Mesothelial cell of epicardium (in vitro differentiated cells): ENCODE measurements around the gene ILKAP. TPM values are rescaled to one million over a fixed set of nuclear protein-coding genes. Genes with fewer than 3 reads are reported as not detected.

Source experiments
- DNase-seq, 2 experiments: peaks; one replicate each; pipeline ENCODE4 v3.0.0; 2021; ENCODE audit warnings: low spot score in 2 of 2; ENCODE audit not compliant: unreplicated experiment in 2 of 2
- H3K27ac Mint-ChIP-seq: 2 replicates; pipeline ENCODE4 v1.8.0; 2021; ENCODE audit warnings: mixed read lengths
- H3K27me3 Mint-ChIP-seq: 2 replicates; pipeline ENCODE4 v1.8.0; 2021; ENCODE audit warnings: low read depth, mixed read lengths
- H3K36me3 Mint-ChIP-seq: 2 replicates; pipeline ENCODE4 v1.8.0; 2021; ENCODE audit warnings: mixed read lengths
- H3K4me1 Mint-ChIP-seq: 2 replicates; pipeline ENCODE4 v1.8.0; 2021; ENCODE audit warnings: mixed read lengths
- H3K4me3 Mint-ChIP-seq: 2 replicates; pipeline ENCODE4 v1.8.0; 2021; ENCODE audit warnings: mild to moderate bottlenecking, moderate library complexity, mixed read lengths
- H3K9me3 Mint-ChIP-seq: 2 replicates; pipeline ENCODE4 v1.8.0; 2021; ENCODE audit warnings: mixed read lengths
- total RNA-seq: library from RNA; stranded (reverse); gene quantifications from 3 replicates; pipeline ENCODE4 v1.2.1, GENCODE V29; 2021
- TF ChIP-seq, protein P1 (sequence below): fragments of 200-600 bp; sonication (generic); IDR thresholded peaks from one replicate; pipeline ENCODE4 v1.5.0; 2021; ENCODE audit warnings: antibody characterized with exemption; ENCODE audit not compliant: unreplicated experiment

The ILKAP gene
- total RNA-seq, 1 donor from 2014 or later: 54.0 TPM

DNA sequence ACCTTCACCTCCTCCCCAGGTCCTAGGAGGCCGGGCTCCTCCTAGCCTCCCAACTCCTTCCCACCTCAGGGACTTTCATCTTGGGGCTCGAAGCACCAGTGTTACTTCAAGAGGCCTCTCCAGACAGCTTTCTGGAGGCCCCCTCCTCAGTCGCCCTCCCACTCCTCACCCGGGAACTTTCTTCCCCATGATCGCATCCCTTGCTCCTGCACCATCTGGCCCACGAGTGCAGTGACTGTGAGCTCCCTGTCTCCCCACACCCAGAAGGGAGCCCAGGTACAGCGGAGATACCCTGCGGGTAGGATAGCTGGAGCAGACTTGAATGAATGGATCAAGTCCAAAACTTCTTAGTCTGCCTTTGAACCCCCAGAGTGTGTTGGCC is 38.6 kb downstream of the ILKAP start:
- no peak overlapping the region for H3K27ac Mint-ChIP-seq
- H3K4me3 Mint-ChIP-seq: peak overlapping the region; percentile 43
- TF ChIP-seq, protein P1, sequence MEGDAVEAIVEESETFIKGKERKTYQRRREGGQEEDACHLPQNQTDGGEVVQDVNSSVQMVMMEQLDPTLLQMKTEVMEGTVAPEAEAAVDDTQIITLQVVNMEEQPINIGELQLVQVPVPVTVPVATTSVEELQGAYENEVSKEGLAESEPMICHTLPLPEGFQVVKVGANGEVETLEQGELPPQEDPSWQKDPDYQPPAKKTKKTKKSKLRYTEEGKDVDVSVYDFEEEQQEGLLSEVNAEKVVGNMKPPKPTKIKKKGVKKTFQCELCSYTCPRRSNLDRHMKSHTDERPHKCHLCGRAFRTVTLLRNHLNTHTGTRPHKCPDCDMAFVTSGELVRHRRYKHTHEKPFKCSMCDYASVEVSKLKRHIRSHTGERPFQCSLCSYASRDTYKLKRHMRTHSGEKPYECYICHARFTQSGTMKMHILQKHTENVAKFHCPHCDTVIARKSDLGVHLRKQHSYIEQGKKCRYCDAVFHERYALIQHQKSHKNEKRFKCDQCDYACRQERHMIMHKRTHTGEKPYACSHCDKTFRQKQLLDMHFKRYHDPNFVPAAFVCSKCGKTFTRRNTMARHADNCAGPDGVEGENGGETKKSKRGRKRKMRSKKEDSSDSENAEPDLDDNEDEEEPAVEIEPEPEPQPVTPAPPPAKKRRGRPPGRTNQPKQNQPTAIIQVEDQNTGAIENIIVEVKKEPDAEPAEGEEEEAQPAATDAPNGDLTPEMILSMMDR: no peak
- H3K27me3 Mint-ChIP-seq: peaks cover 55% of the 10 kb centered on the region
- DNase-seq: no peak
- peaks cover under 1% of the 10 kb centered on the region for H3K36me3 Mint-ChIP-seq
- H3K4me1 Mint-ChIP-seq: no peaks in the 10 kb centered on the region
- no peaks in the 10 kb centered on the region for H3K9me3 Mint-ChIP-seq

DNA sequence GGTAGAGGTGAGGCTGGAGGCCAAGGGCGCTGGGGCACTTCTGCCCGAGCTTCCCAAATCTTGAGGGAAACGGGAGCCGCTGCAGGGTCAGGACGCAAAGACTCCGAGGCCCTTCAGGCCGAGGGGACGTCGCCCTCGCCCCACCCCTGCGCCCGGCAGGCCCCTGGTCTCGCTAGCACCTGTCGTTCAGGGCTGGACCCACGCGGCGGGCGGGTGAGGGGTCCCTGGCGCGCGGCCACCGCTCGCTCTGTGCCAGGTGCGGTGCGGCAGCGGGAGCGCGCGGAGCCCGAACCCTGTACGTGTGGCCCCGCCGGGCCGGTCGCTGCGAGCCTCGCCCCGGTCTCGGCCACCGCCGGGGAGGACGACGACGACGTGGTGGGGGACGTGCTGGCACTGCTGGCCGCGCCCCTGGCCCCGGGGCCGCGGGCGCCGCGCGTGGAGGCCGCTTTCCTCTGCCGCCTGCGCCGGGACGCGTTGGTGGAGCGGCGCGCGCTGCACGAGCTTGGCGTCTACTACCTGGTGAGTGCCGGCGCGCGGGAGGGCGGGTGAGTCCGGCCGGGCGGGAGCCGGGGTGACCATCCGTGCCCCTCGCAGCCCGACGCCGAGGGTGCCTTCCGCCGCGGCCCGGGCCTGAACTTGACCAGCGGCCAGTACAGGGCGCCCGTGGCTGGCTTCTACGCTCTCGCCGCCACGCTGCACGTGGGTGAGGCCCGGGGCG is 39.9 kb downstream of the ILKAP start:
- DNase-seq: peak in 1 of 2 experiments; percentile 41
- no peaks in the 10 kb centered on the region for H3K9me3 Mint-ChIP-seq
- peaks cover 4% of the 10 kb centered on the region for H3K4me1 Mint-ChIP-seq
- H3K36me3 Mint-ChIP-seq: no peaks in the 10 kb centered on the region
- peaks cover 63% of the 10 kb centered on the region for H3K27me3 Mint-ChIP-seq
- TF ChIP-seq, protein P1: no peak
- peak overlapping the region; percentile 24 for H3K4me3 Mint-ChIP-seq
- no peak overlapping the region for H3K27ac Mint-ChIP-seq

DNA sequence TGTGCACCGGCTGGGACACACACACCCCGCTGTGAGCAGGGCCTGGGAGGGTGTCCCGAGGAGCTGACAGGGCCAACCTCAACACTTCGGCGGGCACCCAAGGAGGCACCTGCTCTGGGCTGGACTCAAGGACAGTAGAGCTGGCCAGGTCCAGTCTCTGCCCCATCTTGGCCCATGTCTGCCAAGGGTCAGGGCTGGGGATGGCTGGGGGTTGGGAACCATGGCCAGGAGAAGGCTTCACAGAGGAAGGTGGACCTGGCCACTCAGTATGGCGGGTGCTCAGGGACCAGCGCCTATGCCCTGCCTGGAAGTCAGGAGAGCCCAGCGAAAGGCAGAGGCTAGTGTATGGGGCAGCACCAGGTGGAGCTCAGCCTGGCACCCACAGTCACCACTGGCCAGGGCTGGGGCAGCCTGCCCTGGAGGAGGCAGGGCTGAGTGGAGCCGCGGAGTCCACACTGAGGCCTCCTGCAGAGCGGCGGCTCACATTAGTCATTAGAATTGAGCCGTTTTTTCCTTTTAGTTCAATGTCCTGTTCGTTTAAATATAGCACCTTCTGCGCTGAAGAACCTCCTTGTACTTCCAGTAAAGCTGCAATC is 40.6 kb downstream of the ILKAP start:
- H3K4me3 Mint-ChIP-seq: peak overlapping the region; percentile 24
- H3K27me3 Mint-ChIP-seq: peaks cover 66% of the 10 kb centered on the region
- no peak overlapping the region for H3K27ac Mint-ChIP-seq
- H3K4me1 Mint-ChIP-seq: peaks cover 4% of the 10 kb centered on the region
- peak in 1 of 2 experiments; percentile 37 for DNase-seq
- H3K36me3 Mint-ChIP-seq: no peaks in the 10 kb centered on the region
- TF ChIP-seq, protein P1: no peak
- H3K9me3 Mint-ChIP-seq: no peaks in the 10 kb centered on the region

DNA sequence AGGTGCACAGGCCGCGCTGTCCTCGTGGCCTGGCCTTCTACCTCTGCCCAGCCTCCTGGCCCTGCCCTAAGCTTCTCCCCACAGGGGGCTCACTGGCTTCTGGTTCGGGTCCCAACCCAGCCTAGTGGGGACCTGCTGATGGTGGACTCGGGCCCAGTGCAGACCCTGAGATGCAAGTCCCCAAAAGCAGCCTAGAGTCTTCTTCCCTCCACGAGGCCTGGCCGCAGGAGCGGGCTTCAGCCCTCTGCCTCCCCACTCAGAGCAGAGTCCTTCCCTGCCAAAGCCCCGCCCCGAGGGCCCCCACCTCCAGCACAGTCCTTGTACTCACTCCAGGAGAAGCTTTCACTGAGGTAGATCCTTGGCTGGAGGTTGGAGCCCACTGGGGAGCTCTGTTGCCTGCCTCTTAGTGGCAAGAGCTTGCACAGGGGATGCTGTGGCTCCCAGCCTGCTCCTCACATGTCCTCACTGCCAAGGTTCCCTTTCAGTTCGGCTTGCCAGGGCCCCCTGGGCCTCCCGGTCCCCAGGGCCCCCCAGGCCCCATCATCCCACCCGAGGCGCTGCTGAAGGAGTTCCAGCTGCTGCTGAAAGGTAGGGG is 41.1 kb downstream of the ILKAP start:
- peaks cover 70% of the 10 kb centered on the region for H3K27me3 Mint-ChIP-seq
- DNase-seq: no peak

DNA sequence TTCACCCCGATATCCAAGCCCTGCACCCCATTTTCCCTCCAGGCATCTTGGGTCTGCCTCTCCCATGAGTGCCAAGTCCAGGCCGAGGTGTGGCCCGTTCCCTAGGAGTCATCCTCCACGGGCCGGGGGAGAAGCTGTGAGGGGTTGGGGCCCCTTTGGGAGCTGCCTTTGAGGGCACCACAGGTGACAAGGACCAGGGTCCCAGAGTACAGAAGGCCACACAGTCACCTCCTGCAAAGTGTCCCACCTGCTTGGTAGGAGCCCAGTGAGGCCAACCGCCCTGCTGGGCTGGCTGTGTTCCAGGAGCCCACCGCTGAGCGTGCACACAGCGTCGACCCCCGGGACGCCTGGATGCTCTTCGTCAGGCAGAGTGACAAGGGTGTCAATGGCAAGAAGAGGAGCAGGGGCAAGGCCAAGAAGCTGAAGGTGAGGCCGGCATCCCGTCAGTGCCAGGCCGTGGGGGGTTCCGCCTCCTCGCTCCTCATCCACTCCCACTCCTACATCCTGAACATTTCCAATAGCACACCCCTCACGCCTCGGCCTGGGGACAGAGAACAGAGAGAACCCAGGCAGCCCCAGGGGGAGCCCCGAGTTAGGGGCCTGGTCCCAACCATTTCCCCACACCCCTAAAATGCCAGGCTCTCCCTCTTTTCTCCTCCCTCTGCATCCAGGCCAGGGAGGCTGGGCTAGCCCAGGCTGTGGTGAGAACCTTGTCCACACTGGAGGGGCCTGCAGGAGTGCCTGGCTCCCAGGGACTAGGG is 42.0 kb downstream of the ILKAP start:
- H3K4me1 Mint-ChIP-seq: peaks cover 4% of the 10 kb centered on the region
- no peak overlapping the region for H3K4me3 Mint-ChIP-seq
- H3K9me3 Mint-ChIP-seq: no peaks in the 10 kb centered on the region
- TF ChIP-seq, protein P1: no peak
- H3K36me3 Mint-ChIP-seq: no peaks in the 10 kb centered on the region
- peaks cover 73% of the 10 kb centered on the region for H3K27me3 Mint-ChIP-seq
- no peak for DNase-seq
- no peak overlapping the region for H3K27ac Mint-ChIP-seq

More for the DNA sequence above, 41.1 kb downstream of the ILKAP start:
- Mint-ChIP-seq H3K27ac (no peak overlapping the region), H3K4me3 (no peak overlapping the region), H3K36me3 (no peaks in the 10 kb centered on the region), H3K4me1 (peaks cover 4% of the 10 kb centered on the region), H3K9me3 (no peaks in the 10 kb centered on the region)
- TF ChIP-seq, protein P1: no peak
